ENCODE measurements around the gene DPY19L3. TPM values are rescaled to one million over a fixed set of nuclear protein-coding genes. Genes with fewer than 3 reads are reported as not detected.
"Not testable (repeated sequence)": the region's sequence is repeated elsewhere in the genome, so short reads cannot be mapped to it uniquely, and the experiment has no call there.

Gene DPY19L3
- total RNA-seq, 2 donors from 2014 or later: 53.0 to 66.5 TPM

DNA sequence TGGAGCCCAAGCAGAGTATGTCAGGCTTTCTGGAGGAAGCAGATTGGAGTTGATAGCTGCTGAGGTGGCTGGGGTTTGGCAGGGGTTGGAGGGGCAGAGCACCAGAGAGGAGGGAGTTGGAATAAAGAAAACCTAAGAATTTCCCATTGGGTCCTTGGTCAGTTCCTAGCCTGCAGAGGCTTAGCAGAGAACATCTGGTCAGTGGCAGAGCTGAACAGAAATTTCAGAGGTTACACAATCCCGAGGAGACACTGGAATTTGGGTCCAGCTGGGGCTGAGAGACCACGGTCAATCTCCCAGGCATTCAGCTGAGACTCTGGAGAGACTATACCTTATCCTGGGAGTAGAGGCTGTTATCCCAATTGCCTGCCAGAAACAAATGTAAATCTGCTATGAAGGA is 84.4 kb downstream of the DPY19L3 start:
- H3K9me3 ChIP-seq: no peaks in the 10 kb centered on the region
- WGBS: 97% methylated on average over 2 of the region's 2 CpGs
- TF ChIP-seq POLR2AphosphoS5 (IDR thresholded peaks at IDR 0.05) (no peak), POLR2A (IDR thresholded peaks at IDR 0.05) (no peak)
- TF ChIP-seq, protein P1, sequence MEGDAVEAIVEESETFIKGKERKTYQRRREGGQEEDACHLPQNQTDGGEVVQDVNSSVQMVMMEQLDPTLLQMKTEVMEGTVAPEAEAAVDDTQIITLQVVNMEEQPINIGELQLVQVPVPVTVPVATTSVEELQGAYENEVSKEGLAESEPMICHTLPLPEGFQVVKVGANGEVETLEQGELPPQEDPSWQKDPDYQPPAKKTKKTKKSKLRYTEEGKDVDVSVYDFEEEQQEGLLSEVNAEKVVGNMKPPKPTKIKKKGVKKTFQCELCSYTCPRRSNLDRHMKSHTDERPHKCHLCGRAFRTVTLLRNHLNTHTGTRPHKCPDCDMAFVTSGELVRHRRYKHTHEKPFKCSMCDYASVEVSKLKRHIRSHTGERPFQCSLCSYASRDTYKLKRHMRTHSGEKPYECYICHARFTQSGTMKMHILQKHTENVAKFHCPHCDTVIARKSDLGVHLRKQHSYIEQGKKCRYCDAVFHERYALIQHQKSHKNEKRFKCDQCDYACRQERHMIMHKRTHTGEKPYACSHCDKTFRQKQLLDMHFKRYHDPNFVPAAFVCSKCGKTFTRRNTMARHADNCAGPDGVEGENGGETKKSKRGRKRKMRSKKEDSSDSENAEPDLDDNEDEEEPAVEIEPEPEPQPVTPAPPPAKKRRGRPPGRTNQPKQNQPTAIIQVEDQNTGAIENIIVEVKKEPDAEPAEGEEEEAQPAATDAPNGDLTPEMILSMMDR (IDR thresholded peaks at IDR 0.05): no peak
- no peak overlapping the region for H3K4me3 ChIP-seq
- no peaks in the 10 kb centered on the region for H3K36me3 ChIP-seq
- DNase-seq (ENCODE audit: low spot score): no peak
- H3K27ac ChIP-seq: no peak overlapping the region
- intact Hi-C loops (cut with DNase I): no loop called here
- no peaks in the 10 kb centered on the region for H3K4me1 ChIP-seq (replicated peaks)
- H3K27me3 ChIP-seq (replicated peaks; ENCODE audit: insufficient read depth): no peaks in the 10 kb centered on the region

DNA sequence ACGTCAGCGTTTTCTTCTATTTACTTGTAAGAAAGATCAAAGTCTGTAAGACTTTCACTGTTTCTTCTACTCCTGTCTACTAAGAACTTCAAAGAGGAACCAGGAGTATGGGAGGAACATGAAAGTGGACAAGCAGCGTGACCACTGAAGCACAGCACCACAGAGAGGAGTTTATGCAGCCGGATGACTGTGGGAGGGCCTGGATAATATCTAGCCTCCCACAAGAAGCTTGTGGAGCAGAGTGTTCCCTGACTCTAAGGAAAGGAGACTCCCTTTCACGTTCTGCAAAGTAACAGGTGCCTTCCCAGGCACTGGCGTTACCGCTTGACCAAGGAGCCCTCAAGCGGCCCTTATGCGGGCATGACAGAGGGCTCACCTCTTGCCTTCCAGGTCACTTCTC is 91.8 kb downstream of the DPY19L3 start:
- no peak for DNase-seq (ENCODE audit: low spot score)
- H3K27ac ChIP-seq: no peak overlapping the region
- no peaks in the 10 kb centered on the region for H3K9me3 ChIP-seq
- WGBS: 74% methylated on average over 9 of the region's 9 CpGs
- no peaks in the 10 kb centered on the region for H3K36me3 ChIP-seq
- H3K4me1 ChIP-seq (replicated peaks): no peaks in the 10 kb centered on the region
- TF ChIP-seq POLR2A (IDR thresholded peaks at IDR 0.05) (no peak), POLR2AphosphoS5 (IDR thresholded peaks at IDR 0.05) (no peak)
- TF ChIP-seq, protein P1 (IDR thresholded peaks at IDR 0.05): no peak
- intact Hi-C loops (cut with DNase I): no loop called here
- no peaks in the 10 kb centered on the region for H3K27me3 ChIP-seq (replicated peaks; ENCODE audit: insufficient read depth)
- H3K4me3 ChIP-seq: no peak overlapping the region

DNA sequence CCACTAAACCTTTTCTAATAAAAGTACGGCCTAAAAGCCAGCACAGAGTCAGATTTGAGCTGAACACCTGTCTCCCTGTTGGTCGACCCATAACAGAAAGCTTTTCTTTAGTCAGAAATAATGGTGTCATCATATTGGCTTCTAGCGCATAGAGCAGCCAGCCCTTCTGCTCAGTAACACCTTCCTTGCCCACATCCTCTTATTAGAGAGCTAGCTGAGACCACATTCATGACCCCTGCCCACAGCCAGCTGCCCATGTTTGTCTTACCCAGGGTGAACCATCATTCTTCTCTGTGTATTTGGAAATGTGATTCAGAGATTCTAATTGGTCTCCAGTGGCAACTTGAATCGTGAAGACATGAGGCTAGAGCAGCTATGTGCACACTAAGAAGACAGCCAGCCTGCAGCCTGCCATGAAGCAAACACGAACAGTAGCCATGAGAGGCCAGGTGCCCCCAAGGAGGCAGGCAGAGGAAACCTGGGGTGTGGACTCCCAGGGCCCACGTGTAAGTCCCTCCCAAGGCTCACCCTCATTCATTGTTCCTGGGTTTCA is 93.2 kb downstream of the DPY19L3 start:
- Histone ChIP-seq H3K27me3 (replicated peaks; ENCODE audit: insufficient read depth) (no peaks in the 10 kb centered on the region), H3K4me1 (replicated peaks) (no peaks in the 10 kb centered on the region), H3K36me3 (no peaks in the 10 kb centered on the region), H3K9me3 (no peaks in the 10 kb centered on the region), H3K27ac (no peak overlapping the region), H3K4me3 (no peak overlapping the region)
- TF ChIP-seq POLR2A (IDR thresholded peaks at IDR 0.05) (no peak), POLR2AphosphoS5 (IDR thresholded peaks at IDR 0.05) (no peak)
- TF ChIP-seq, protein P1 (IDR thresholded peaks at IDR 0.05): no peak
- no peak for DNase-seq (ENCODE audit: low spot score)
- intact Hi-C loops (cut with DNase I): no loop called here
- WGBS: 70% methylated on average over 6 of the region's 6 CpGs

DNA sequence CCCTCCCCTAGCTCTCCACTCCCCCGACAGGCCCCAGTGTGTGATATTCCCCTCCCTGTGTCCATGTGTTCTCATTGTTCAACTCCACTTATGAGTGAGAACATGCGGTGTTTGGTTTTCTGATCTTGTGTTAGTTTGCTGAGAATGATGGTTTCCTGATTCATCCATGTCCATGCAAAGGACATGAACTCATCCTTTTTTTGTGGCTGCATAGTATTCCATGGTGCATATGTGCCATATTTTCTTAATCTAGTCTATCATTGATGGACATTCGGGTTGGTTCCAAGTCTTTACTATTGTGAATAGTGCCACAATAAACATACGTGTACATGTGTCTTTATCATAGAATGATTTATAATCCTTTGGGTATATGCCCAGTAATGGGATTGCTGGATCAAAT is 106.9 kb downstream of the DPY19L3 start:
- WGBS: 87% methylated on average over 4 of the region's 4 CpGs
- H3K9me3 ChIP-seq; H3K27me3 ChIP-seq (replicated peaks; ENCODE audit: insufficient read depth); H3K36me3 ChIP-seq; intact Hi-C loops (cut with DNase I); H3K27ac ChIP-seq; H3K4me3 ChIP-seq; DNase-seq (ENCODE audit: low spot score); H3K4me1 ChIP-seq (replicated peaks): not testable (repeated sequence)

DNA sequence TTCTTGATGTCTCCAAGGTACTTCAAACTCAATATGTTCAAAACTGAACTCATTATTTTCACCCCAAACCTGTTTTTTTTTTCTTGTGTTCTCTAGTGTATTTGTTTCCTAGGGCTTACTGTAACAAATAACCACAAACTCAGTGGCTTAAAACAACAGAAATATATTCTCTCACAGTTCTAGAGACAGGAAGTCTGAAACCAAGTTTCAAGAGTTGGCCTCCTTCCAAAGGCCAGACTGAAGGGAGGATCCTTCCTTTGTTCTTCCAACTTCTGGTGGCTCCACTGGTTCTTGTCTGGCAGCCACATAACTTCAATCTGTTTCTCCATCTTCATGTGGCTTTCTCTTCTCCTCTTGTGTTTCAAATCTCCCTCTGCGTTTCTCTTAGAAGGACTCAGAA is 113.5 kb downstream of the DPY19L3 start:
- TF ChIP-seq POLR2AphosphoS5 (IDR thresholded peaks at IDR 0.05) (no peak), POLR2A (IDR thresholded peaks at IDR 0.05) (no peak)
- TF ChIP-seq, protein P1 (IDR thresholded peaks at IDR 0.05): no peak
- H3K9me3 ChIP-seq: no peaks in the 10 kb centered on the region
- intact Hi-C loops (cut with DNase I): no loop called here
- no peak for DNase-seq (ENCODE audit: low spot score)
- H3K4me1 ChIP-seq (replicated peaks): no peaks in the 10 kb centered on the region
- H3K27me3 ChIP-seq (replicated peaks; ENCODE audit: insufficient read depth): no peaks in the 10 kb centered on the region
- 0% methylated on average over 1 of the region's 1 CpG for WGBS
- no peak overlapping the region for H3K4me3 ChIP-seq
- H3K27ac ChIP-seq: no peak overlapping the region
- no peaks in the 10 kb centered on the region for H3K36me3 ChIP-seq
